NCI-H128 (cell line): ENCODE data around the gene GPR65.

Experiments used
- DNase-seq: peaks from one replicate; lab custom pipeline; 2025; ENCODE audit not compliant: unreplicated experiment; lab: John Stamatoyannopoulos, UW

The GPR65 gene

GRCh38 chr14:88036422-88036821 lies 31.5 kb downstream of the GPR65 start:
- DNase-seq = no peak

- no peak for DNase-seq
Observed at GRCh38 chr14:88037325-88037724, 32.4 kb downstream of the GPR65 start.

DNA sequence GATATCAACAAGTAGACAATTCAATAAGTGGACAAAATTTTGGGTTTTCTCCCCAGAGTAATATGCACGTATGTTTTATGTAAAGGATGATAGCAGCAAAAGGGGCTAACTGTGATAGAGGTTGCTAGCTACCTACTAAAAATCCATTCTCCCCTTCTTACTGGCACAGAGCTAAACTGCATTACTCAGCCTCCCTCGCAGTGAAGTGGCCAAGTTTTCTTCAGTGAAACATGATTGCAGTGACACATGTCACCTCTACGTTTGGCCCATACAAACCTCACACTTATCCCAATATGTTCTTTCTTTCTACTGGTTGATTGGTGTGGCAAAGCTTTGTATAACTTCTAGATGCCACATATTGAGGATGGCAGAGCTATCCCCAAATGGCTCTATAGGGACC lies 34.3 kb downstream of the GPR65 start:
- no peak for DNase-seq

DNA sequence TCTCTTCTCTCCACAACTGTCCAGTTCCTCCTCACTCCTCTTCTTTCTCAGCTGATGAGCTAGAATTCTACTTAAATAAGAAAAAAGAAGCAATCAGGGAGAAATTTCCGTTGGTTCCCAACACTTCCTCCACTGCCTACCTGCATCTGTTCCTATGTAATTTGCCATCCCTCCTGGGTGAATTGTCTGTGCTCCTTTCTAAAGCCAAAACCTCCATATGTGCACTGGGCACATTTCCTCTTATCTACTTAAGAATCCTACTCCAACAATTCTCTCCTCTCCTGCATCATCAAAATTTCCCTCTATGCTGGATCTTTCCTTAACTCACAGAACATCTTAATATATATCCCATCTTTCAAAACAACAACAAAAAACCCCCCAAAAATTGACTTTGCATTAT lies 35.2 kb downstream of the GPR65 start:
- no peak for DNase-seq

DNA sequence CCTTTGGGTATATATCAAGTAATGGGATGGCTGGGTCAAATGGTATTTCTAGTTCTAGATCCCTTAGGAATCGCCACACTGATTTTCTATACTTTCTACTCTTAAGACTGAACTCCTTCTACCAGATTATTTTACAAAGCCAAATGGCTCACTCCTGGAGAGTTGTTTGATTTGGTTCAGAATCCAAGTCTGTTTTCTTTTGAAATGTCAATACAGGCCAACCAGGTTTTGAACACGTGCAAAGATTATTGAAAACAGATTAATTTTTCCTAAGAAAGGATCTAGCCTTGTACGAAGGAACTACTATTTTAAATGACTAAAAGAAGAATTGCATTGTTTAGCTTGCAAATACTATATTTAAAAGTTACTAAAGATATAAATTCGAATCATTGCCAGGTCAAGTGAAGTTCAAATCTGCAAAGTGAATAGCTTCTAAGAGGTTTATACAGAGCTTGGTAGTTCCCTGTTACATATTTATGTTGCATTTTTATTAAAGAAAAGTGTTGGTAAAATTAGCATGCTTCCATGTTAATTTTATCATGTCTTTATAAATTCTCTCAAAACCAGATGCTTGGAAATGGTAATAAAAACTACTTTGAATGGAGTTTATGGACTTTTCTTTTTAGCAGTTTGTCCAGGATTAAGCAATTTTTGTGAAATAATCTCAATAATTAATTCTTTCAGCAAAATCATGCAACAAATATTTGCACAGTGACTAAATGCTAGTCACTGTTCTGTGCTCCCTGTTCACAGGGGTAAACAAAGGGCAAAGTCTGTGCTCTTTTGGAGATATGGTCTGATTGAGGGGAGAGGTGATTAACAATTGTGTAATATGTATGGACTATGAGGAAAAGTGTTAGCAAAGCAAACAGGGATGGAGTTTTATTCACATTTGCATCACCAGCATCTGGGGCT lies 38.9 kb downstream of the GPR65 start:
- DNase-seq = no peak

DNA sequence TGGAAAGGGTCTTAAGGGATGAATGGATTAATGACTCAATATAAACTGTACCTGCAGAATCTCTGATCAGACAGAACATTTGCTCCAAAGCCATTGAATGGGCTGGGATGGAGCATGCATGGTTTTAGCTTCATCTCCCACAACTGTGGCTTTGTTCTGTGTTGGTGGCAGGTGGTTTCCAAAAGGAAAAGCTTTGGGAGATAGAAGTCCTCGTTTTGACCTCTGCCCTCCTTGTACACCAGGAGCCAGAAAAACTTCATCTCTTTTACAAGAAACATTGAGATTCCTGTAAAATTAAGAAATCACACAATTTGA lies 39.5 kb downstream of the GPR65 start:
- DNase-seq = no peak

DNA sequence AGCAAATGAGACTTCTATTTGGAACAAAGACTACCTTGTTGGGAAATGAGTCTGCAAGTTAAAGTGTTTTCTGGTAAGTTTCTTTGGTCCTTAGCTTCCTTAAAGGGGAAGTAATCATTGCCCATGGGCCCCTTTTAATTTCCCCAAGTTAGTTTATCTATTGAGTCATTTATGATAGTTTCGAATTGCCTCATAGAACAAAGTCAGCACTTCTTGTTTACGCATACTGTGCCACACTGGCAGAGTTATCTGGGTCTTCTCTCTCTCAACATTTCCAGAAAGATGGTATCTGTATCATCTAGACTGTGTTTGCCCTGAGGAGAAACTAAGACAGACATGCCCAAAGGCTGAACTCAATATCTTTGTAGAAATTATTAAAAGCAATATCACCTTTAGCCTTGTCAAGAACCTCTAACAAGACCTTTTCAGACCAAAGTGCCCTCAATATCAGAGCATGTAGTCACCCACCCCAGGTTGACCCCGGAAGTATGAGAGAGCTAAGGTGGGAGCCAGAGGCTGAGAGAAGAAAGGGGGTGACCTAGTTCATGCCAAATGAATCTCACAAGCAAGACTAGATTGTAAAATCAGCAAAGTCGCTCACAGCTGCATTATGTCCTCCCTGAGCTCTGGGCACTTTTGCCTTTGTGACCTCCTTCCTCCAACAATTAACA lies 40.0 kb downstream of the GPR65 start:
- DNase-seq = no peak

DNA sequence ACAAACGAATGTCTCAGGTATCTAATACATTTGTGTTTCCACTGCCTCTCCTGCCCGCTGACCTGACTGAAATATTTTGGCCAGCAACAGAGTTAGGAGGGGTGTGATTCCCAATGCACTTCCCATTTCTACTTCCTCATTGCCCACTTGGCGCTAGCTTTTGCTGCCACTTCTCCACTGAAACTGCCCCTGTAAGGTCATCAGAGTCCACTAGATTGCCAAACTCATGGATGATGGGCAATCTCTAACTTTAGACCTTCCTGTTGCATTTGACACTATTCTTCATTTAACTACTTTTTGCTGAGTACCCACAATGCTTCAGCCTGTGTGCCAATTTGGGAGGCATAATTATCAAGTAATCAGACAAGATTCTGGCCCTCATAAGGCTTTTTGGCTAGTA lies 40.8 kb downstream of the GPR65 start:
- no peak for DNase-seq

GRCh38 chr14:88048351-88048750 lies 43.4 kb downstream of the GPR65 start:
- no peak for DNase-seq

- no peak for DNase-seq
Observed at GRCh38 chr14:88049266-88049665, 44.3 kb downstream of the GPR65 start.

- no peak for DNase-seq
Observed at GRCh38 chr14:88049936-88050335, 45.0 kb downstream of the GPR65 start.

DNA sequence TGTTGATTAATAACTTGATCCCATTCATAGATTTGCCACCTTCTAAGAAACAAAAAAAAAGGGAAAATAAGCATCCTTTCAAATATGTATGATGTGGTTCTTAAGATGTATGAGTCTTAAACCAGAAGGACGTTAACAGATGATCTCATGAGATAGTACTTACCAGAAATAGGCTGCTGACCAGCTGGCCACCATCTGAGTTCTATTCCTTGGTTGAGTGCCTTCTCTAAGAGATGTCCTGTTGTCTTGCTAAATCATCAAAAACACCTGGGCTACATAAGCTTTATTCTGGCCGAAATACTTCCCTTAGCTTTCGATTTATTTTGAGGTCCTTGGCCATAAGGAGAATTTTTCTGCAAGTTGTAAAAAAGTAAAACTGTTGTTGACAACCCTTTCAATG lies 55.6 kb downstream of the GPR65 start:
- DNase-seq = no peak

GRCh38 chr14:88063811-88064210 lies 58.9 kb downstream of the GPR65 start:
- DNase-seq = no peak
